ENCODE results near the gene PCBP3. TPM values are rescaled to one million over a fixed set of nuclear protein-coding genes. Genes with fewer than 3 reads are reported as not detected.
A peak's percentile ranks its signal among the peaks of the same experiment; 100 is the strongest.

Gene PCBP3
- total RNA-seq, 2 experiments from 2014 or later = 5.3 to 6.6 TPM

- H3K4me3 Mint-ChIP-seq = peak within 1 kb of the TSS; percentile 20
- H3K36me3 Mint-ChIP-seq = no peaks in the 10 kb centered on the region
- no peak within 1 kb of the TSS for H3K27ac Mint-ChIP-seq
- intact Hi-C loops (cut with micrococcal nuclease) = no loop called here
- peak; percentile 65 for DNase-seq
- no peaks in the 10 kb centered on the region for H3K9me3 Mint-ChIP-seq
- H3K4me1 Mint-ChIP-seq (ENCODE audit: low read depth) = peaks cover 1% of the 10 kb centered on the region
- peaks cover 7% of the 10 kb centered on the region for H3K27me3 Mint-ChIP-seq
- ChIA-PET CTCF (interaction anchor here (0.8 kb wide), 1 partner anchor 162 kb away, joined by 6 read pairs; no protein-coding TSS in a partner anchor), POLR2A (no interaction called here)
Observed at GRCh38 chr21:45981151-45982091, 337.9 kb downstream of the PCBP3 start, which contains the start of gene COL6A1. TSS of gene COL6A1 (plus strand) at chr21:45981770. CDS start at chr21:45981851, 81 bp downstream.

- no peaks in the 10 kb centered on the region for H3K36me3 Mint-ChIP-seq
- no peak overlapping the region for H3K27ac Mint-ChIP-seq
- CTCF ChIA-PET = no interaction called here
- no peak for DNase-seq
- POLR2A ChIA-PET = no interaction called here
- intact Hi-C loops (cut with micrococcal nuclease) = no loop called here
- peak overlapping the region; percentile 20 for H3K4me3 Mint-ChIP-seq
- no peaks in the 10 kb centered on the region for H3K9me3 Mint-ChIP-seq
- H3K27me3 Mint-ChIP-seq = peaks cover 6% of the 10 kb centered on the region
- peaks cover 1% of the 10 kb centered on the region for H3K4me1 Mint-ChIP-seq (ENCODE audit: low read depth)
Observed at GRCh38 chr21:45982092-45982757, 338.7 kb downstream of the PCBP3 start.

- intact Hi-C loops (cut with micrococcal nuclease) = no loop called here
- CTCF ChIA-PET = no interaction called here
- Mint-ChIP-seq H3K36me3 (no peaks in the 10 kb centered on the region), H3K9me3 (no peaks in the 10 kb centered on the region), H3K4me3 (no peak overlapping the region), H3K4me1 (ENCODE audit: low read depth) (peaks cover 1% of the 10 kb centered on the region), H3K27ac (no peak overlapping the region), H3K27me3 (peaks cover 6% of the 10 kb centered on the region)
- POLR2A ChIA-PET = no interaction called here
- DNase-seq = no peak
Observed at GRCh38 chr21:45982758-45983648, 339.5 kb downstream of the PCBP3 start.

DNA sequence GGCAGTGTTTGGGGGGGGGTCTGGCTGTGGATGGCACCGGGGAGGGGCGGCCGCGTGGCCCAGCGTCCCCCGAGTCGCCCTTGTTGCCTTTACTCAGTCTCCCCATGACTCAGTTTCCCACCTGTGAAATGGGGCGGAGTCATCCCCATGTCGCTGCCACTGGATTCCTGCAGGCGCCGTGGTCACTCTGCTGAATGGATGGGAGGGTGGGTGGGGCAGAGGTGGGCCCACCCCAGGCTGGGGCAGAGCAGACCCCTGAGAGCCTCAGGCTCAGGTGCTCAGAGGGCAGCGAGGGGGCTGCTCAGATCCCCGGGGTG, 340.1 kb downstream of the PCBP3 start:
- H3K9me3 Mint-ChIP-seq = no peaks in the 10 kb centered on the region
- POLR2A ChIA-PET = no interaction called here
- no peak overlapping the region for H3K4me3 Mint-ChIP-seq
- CTCF ChIA-PET = no interaction called here
- H3K36me3 Mint-ChIP-seq = no peaks in the 10 kb centered on the region
- no peak overlapping the region for H3K27ac Mint-ChIP-seq
- H3K4me1 Mint-ChIP-seq (ENCODE audit: low read depth) = peaks cover 1% of the 10 kb centered on the region
- intact Hi-C loops (cut with micrococcal nuclease) = no loop called here
- peaks cover 4% of the 10 kb centered on the region for H3K27me3 Mint-ChIP-seq
- DNase-seq = no peak

- H3K27me3 Mint-ChIP-seq = peaks cover 4% of the 10 kb centered on the region
- intact Hi-C loops (cut with micrococcal nuclease) = no loop called here
Observed at GRCh38 chr21:45983981-45984551, 340.5 kb downstream of the PCBP3 start.

DNA sequence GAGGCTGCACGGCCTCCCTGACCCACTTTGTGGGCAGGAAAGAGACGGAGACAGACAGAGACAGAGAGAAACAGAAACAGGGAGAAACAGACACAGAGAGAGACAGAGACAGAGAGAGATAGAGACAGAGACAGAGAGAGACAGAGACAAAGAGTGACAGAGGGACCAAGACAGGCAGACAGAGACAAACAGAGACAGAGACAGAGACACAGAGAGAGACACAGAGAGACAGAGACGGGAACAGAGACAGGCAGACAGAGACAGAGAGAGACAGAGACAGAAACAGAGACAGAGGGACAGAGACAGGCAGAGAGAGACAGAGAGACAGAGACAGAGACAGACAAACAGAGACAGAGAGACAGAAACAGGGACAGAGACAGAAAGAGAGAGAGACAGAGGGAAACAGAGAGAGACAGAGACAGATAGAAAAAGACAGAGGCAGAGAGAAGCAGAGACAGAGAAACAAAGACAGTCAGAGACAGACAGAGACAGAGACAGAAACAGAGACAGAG, 341.1 kb downstream of the PCBP3 start:
- Mint-ChIP-seq H3K9me3 (no peaks in the 10 kb centered on the region), H3K27ac (no peak overlapping the region), H3K36me3 (no peaks in the 10 kb centered on the region), H3K27me3 (peaks cover under 1% of the 10 kb centered on the region), H3K4me3 (no peak overlapping the region), H3K4me1 (ENCODE audit: low read depth) (peaks cover 1% of the 10 kb centered on the region)
- DNase-seq = no peak
- ChIA-PET CTCF (no interaction called here), POLR2A (no interaction called here)
- intact Hi-C loops (cut with micrococcal nuclease) = no loop called here

More at GRCh38 chr21:45983981-45984551, 340.5 kb downstream of the PCBP3 start:
- Mint-ChIP-seq H3K27ac (no peak overlapping the region), H3K4me3 (no peak overlapping the region), H3K9me3 (no peaks in the 10 kb centered on the region), H3K36me3 (no peaks in the 10 kb centered on the region), H3K4me1 (ENCODE audit: low read depth) (peaks cover 1% of the 10 kb centered on the region)
- no peak for DNase-seq
- ChIA-PET POLR2A (no interaction called here), CTCF (no interaction called here)

DNA sequence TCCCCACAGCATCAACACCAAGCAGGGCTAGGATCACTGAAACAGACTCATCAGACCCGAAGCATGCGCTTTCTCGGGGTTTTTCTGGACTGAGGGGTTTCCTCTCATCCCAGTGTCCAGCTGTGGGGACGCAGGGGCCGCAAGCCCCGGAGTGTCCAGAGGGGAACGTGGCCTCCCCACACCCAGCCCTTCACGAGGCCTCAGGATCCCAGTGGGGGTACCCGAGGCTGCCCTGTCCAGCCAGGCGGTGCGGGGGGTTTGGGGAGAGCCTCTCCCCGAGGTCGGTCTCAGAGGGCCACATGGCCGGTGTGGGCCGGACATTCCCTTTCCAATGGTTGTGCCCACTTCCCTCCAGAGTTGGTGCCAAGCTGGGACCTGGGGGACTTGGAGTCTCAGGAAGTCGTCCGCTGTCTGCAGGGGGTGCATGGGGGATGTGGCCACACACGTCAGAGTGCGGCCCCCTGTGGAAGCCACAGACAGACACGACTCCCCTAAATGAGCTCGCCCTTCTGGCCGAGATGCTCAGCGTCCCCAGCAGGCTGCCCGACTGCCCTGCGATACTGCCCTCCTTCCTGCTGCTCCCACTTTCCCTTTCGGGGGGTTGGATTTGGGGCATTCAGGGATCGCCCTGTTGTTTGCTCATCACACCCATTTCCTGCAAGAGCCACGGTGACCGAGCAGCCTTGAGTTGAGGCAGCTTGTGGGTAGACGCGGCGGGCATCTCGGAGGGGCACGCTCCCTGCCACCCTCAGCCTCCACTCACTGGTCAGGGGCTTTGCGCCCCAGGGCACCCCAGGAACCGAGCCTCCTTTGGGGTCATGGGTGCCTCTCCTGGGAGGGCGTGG, 342.2 kb downstream of the PCBP3 start:
- peaks cover 1% of the 10 kb centered on the region for H3K4me1 Mint-ChIP-seq (ENCODE audit: low read depth)
- H3K4me3 Mint-ChIP-seq = no peak overlapping the region
- CTCF ChIA-PET = no interaction called here
- POLR2A ChIA-PET = no interaction called here
- H3K27ac Mint-ChIP-seq = no peak overlapping the region
- intact Hi-C loops (cut with micrococcal nuclease) = no loop called here
- H3K9me3 Mint-ChIP-seq = no peaks in the 10 kb centered on the region
- no peaks in the 10 kb centered on the region for H3K36me3 Mint-ChIP-seq
- no peak for DNase-seq
- no peaks in the 10 kb centered on the region for H3K27me3 Mint-ChIP-seq

DNA sequence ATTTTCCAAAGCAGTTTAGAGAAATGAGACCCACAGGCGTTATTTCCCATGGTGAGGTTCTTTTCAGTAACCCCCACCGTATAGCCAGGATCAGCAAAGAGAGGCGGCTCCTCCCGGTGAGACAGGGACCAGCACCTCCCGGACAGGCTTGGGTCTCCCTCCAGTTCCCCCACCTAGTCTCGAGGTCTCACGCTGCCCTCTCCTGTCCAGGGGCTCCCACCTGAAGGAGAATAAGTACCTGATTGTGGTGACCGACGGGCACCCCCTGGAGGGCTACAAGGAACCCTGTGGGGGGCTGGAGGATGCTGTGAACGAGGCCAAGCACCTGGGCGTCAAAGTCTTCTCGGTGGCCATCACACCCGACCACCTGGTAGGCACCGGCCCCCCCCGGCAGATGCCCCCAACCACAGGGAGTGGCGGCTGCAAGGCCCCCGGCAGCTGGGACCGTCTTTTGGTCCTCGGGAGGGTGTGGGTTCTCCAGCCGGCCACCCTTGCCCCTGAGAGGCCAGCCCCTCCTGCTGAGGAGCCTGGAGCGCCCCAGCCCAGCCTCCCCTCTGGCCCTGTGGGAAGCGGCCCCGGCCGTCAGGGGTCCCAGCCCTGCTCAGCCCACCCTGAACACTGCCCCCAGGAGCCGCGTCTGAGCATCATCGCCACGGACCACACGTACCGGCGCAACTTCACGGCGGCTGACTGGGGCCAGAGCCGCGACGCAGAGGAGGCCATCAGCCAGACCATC, 343.0 kb downstream of the PCBP3 start:
- CTCF ChIA-PET = no interaction called here
- no peaks in the 10 kb centered on the region for H3K9me3 Mint-ChIP-seq
- H3K4me1 Mint-ChIP-seq (ENCODE audit: low read depth) = peaks cover 1% of the 10 kb centered on the region
- POLR2A ChIA-PET = no interaction called here
- no peak overlapping the region for H3K4me3 Mint-ChIP-seq
- no peak overlapping the region for H3K27ac Mint-ChIP-seq
- intact Hi-C loops (cut with micrococcal nuclease) = no loop called here
- DNase-seq = no peak
- H3K36me3 Mint-ChIP-seq = no peaks in the 10 kb centered on the region
- no peaks in the 10 kb centered on the region for H3K27me3 Mint-ChIP-seq

- Mint-ChIP-seq H3K9me3 (no peaks in the 10 kb centered on the region), H3K27me3 (no peaks in the 10 kb centered on the region), H3K36me3 (no peaks in the 10 kb centered on the region), H3K4me3 (no peak overlapping the region), H3K4me1 (ENCODE audit: low read depth) (peaks cover 1% of the 10 kb centered on the region), H3K27ac (no peak overlapping the region)
- POLR2A ChIA-PET = no interaction called here
- no peak for DNase-seq
- intact Hi-C loops (cut with micrococcal nuclease) = no loop called here
- CTCF ChIA-PET = no interaction called here
Observed at GRCh38 chr21:45987121-45987711, 343.7 kb downstream of the PCBP3 start.

GRCh38 chr21:45988366-45989347, 345.1 kb downstream of the PCBP3 start:
- H3K4me3 Mint-ChIP-seq = no peak overlapping the region
- H3K27ac Mint-ChIP-seq = no peak overlapping the region
- no peaks in the 10 kb centered on the region for H3K4me1 Mint-ChIP-seq (ENCODE audit: low read depth)
- intact Hi-C loops (cut with micrococcal nuclease) = no loop called here
- POLR2A ChIA-PET = no interaction called here
- no peaks in the 10 kb centered on the region for H3K27me3 Mint-ChIP-seq
- no peaks in the 10 kb centered on the region for H3K36me3 Mint-ChIP-seq
- no peak for DNase-seq
- no peaks in the 10 kb centered on the region for H3K9me3 Mint-ChIP-seq
- CTCF ChIA-PET = no interaction called here
